Mesendoderm (in vitro differentiated cells): Measurements from ENCODE around the gene FAM162B.

ENCODE experiments used
- DNase-seq: peaks from one replicate; pipeline ENCODE4 v3.0.0; 2013
- H2AK5ac ChIP-seq: 2 replicates; pipeline ENCODE4 v1.6.1; 2013; ENCODE audit warnings: low read length, inconsistent platforms
- H2BK120ac ChIP-seq: 2 replicates; pipeline ENCODE4 v1.6.1; 2013; ENCODE audit warnings: low read depth, mild to moderate bottlenecking, low read length, moderate library complexity, mixed read lengths
- H2BK15ac ChIP-seq: replicated peaks from 2 replicates; pipeline ENCODE4 v1.6.1; 2013; ENCODE audit warnings: low read depth, mild to moderate bottlenecking, moderate library complexity
- H2BK5ac ChIP-seq: 2 replicates; pipeline ENCODE4 v1.6.1; 2013; ENCODE audit warnings: low read length, inconsistent platforms
- H3K18ac ChIP-seq: 2 replicates; pipeline ENCODE4 v1.6.1; 2013; ENCODE audit warnings: mild to moderate bottlenecking, low read length, mixed read lengths
- H3K23ac ChIP-seq: one replicate; pipeline ENCODE4 v1.6.1; 2013; ENCODE audit warnings: low read length
- H3K27ac ChIP-seq: 2 replicates; pipeline ENCODE4 v1.5.1; 2013; ENCODE audit warnings: low read depth, mild to moderate bottlenecking, inconsistent platforms, low read length, moderate library complexity
- H3K27me3 ChIP-seq: 2 replicates; pipeline ENCODE4 v1.6.1; 2013; ENCODE audit warnings: low read length, control low read depth, mild to moderate bottlenecking, inconsistent platforms; ENCODE audit not compliant: insufficient read depth, poor library complexity
- H3K36me3 ChIP-seq: 2 replicates; pipeline ENCODE4 v1.6.1; 2013; ENCODE audit warnings: low read length, inconsistent platforms; ENCODE audit not compliant: control insufficient read depth, insufficient read depth
- H3K4ac ChIP-seq: one replicate; pipeline ENCODE4 v1.6.1; 2013; ENCODE audit warnings: low read depth, mild to moderate bottlenecking, low read length, moderate library complexity
- H3K4me1 ChIP-seq: 2 replicates; pipeline ENCODE4 v1.6.1; 2013; ENCODE audit warnings: low read depth, low read length, inconsistent platforms; ENCODE audit not compliant: control insufficient read depth
- H3K4me2 ChIP-seq: 2 replicates; pipeline ENCODE4 v1.6.1; 2013; ENCODE audit warnings: low read length
- H3K4me3 ChIP-seq: 2 replicates; pipeline ENCODE4 v1.5.1; 2013; ENCODE audit warnings: mild to moderate bottlenecking, low read length
- H3K56ac ChIP-seq: one replicate; pipeline ENCODE4 v1.6.1; 2013; ENCODE audit warnings: low read length
- H3K79me1 ChIP-seq: 2 replicates; pipeline ENCODE4 v1.6.1; 2013; ENCODE audit warnings: low read length, inconsistent platforms
- H3K79me2 ChIP-seq: 2 replicates; pipeline ENCODE4 v1.6.1; 2013; ENCODE audit warnings: mild to moderate bottlenecking, low read length; ENCODE audit not compliant: control insufficient read depth, insufficient read depth
- H3K9ac ChIP-seq: 2 replicates; pipeline ENCODE4 v1.6.1; 2013; ENCODE audit warnings: low read length, inconsistent platforms
- H4K5ac ChIP-seq: one replicate; pipeline ENCODE4 v1.6.1; 2013; ENCODE audit warnings: low read length
- H4K8ac ChIP-seq: one replicate; pipeline ENCODE4 v1.6.1; 2013; ENCODE audit warnings: low read depth, mild to moderate bottlenecking, control low read depth, low read length, moderate library complexity
- WGBS: extraction: QIAGEN DNeasy Blood & Tissue Kit; methylation state at CpG from one replicate; pipeline ENCODE4 v1.1.7; 2013; ENCODE audit warnings: low lambda C conversion rate, missing lambda C conversion rate; ENCODE audit not compliant: insufficient coverage; ENCODE audit errors: extremely low coverage; 5-methylcytosine and 5-hydroxymethylcytosine counted together

FAM162B gene

GRCh38 chr6:116766506-116767176 is 1.1 kb upstream of the FAM162B start:
- Histone ChIP-seq H2BK5ac (no peak overlapping the region), H3K27me3 (peaks cover 2% of the 10 kb centered on the region)
- WGBS: no CpG with 5 or more reads among the region's 5 CpGs

GRCh38 chr6:116764629-116764960 is 924 bp downstream of the FAM162B start:
- DNase-seq: peak; percentile 40
- Histone ChIP-seq H3K27me3 (peaks cover 2% of the 10 kb centered on the region), H2AK5ac (no peak overlapping the region), H3K79me2 (no peaks in the 10 kb centered on the region), H2BK5ac (no peak overlapping the region), H3K4ac (no peak overlapping the region), H3K4me1 (no peaks in the 10 kb centered on the region), H2BK15ac (no peak overlapping the region), H3K56ac (peak overlapping the region; percentile 82), H3K4me3 (peak overlapping the region; percentile 45), H3K79me1 (no peaks in the 10 kb centered on the region), H2BK120ac (no peak overlapping the region), H4K5ac (no peak overlapping the region), H3K18ac (no peak overlapping the region), H3K9ac (peak overlapping the region; percentile 56), H3K4me2 (peak overlapping the region; percentile 93), H3K27ac (no peak overlapping the region), H3K36me3 (no peaks in the 10 kb centered on the region), H3K23ac (peak overlapping the region; percentile 30), H4K8ac (no peak overlapping the region)
- WGBS: no CpG with 5 or more reads among the region's 19 CpGs

More at GRCh38 chr6:116766506-116767176, 1.1 kb upstream of the FAM162B start:
- no peak overlapping the region for H2AK5ac ChIP-seq
- no peaks in the 10 kb centered on the region for H3K79me1 ChIP-seq
- H3K27ac ChIP-seq: no peak overlapping the region
- H4K8ac ChIP-seq: no peak overlapping the region
- H3K56ac ChIP-seq: no peak overlapping the region
- H3K4me2 ChIP-seq: no peak overlapping the region
- no peak overlapping the region for H2BK120ac ChIP-seq
- no peak overlapping the region for H3K4me3 ChIP-seq
- H3K9ac ChIP-seq: no peak overlapping the region
- H3K23ac ChIP-seq: no peak overlapping the region
- no peak overlapping the region for H2BK15ac ChIP-seq
- H3K4me1 ChIP-seq: no peaks in the 10 kb centered on the region
- no peak overlapping the region for H4K5ac ChIP-seq
- H3K4ac ChIP-seq: no peak overlapping the region
- no peak for DNase-seq
- H3K18ac ChIP-seq: no peak overlapping the region
- no peaks in the 10 kb centered on the region for H3K79me2 ChIP-seq
- H3K36me3 ChIP-seq: no peaks in the 10 kb centered on the region

GRCh38 chr6:116763906-116764628 is 1.5 kb downstream of the FAM162B start:
- Histone ChIP-seq H3K23ac (no peak overlapping the region), H3K4me3 (no peak overlapping the region), H3K27me3 (peaks cover 2% of the 10 kb centered on the region)

GRCh38 chr6:116763048-116763447 is 2.5 kb downstream of the FAM162B start:
- H3K4ac ChIP-seq: no peak overlapping the region
- H2BK5ac ChIP-seq: no peak overlapping the region
- no peaks in the 10 kb centered on the region for H3K79me2 ChIP-seq
- no peak overlapping the region for H2BK120ac ChIP-seq
- H3K4me3 ChIP-seq: no peak overlapping the region
- no peak overlapping the region for H3K18ac ChIP-seq
- no peak for DNase-seq
- H4K8ac ChIP-seq: no peak overlapping the region
- no peak overlapping the region for H3K23ac ChIP-seq
- H2BK15ac ChIP-seq: no peak overlapping the region
- H3K79me1 ChIP-seq: no peaks in the 10 kb centered on the region
- no peak overlapping the region for H3K9ac ChIP-seq
- no peaks in the 10 kb centered on the region for H3K36me3 ChIP-seq
- H3K27me3 ChIP-seq: peaks cover 2% of the 10 kb centered on the region
- no peak overlapping the region for H3K56ac ChIP-seq
- H2AK5ac ChIP-seq: no peak overlapping the region
- H4K5ac ChIP-seq: no peak overlapping the region
- H3K27ac ChIP-seq: no peak overlapping the region
- H3K4me1 ChIP-seq: no peaks in the 10 kb centered on the region
- H3K4me2 ChIP-seq: no peak overlapping the region

More at GRCh38 chr6:116763906-116764628, 1.5 kb downstream of the FAM162B start:
- no peak overlapping the region for H3K18ac ChIP-seq
- no peak overlapping the region for H3K4ac ChIP-seq
- no peak for DNase-seq
- H4K5ac ChIP-seq: no peak overlapping the region
- no peak overlapping the region for H3K9ac ChIP-seq
- H3K56ac ChIP-seq: no peak overlapping the region
- H3K36me3 ChIP-seq: no peaks in the 10 kb centered on the region
- no peak overlapping the region for H2AK5ac ChIP-seq
- no peak overlapping the region for H2BK5ac ChIP-seq
- H3K4me1 ChIP-seq: no peaks in the 10 kb centered on the region
- H4K8ac ChIP-seq: no peak overlapping the region
- H3K79me1 ChIP-seq: no peaks in the 10 kb centered on the region
- H3K79me2 ChIP-seq: no peaks in the 10 kb centered on the region
- peak overlapping the region; percentile 93 for H3K4me2 ChIP-seq
- WGBS: no CpG with 5 or more reads among the region's 11 CpGs
- no peak overlapping the region for H2BK120ac ChIP-seq
- no peak overlapping the region for H3K27ac ChIP-seq
- no peak overlapping the region for H2BK15ac ChIP-seq

- Histone ChIP-seq H3K79me2 (no peaks in the 10 kb centered on the region), H3K4ac (no peak overlapping the region), H3K23ac (no peak overlapping the region), H3K18ac (no peak overlapping the region), H3K27ac (no peak overlapping the region), H3K4me2 (no peak overlapping the region), H3K9ac (no peak overlapping the region), H3K79me1 (no peaks in the 10 kb centered on the region), H3K27me3 (peaks cover 2% of the 10 kb centered on the region), H4K5ac (no peak overlapping the region), H2BK15ac (no peak overlapping the region), H2BK120ac (no peak overlapping the region), H3K4me1 (no peaks in the 10 kb centered on the region), H2BK5ac (no peak overlapping the region), H4K8ac (no peak overlapping the region), H3K4me3 (no peak overlapping the region), H3K36me3 (no peaks in the 10 kb centered on the region), H2AK5ac (no peak overlapping the region), H3K56ac (no peak overlapping the region)
- no CpG with 5 or more reads among the region's 1 CpG for WGBS
- DNase-seq: no peak
Observed at GRCh38 chr6:116762235-116762634, 3.3 kb downstream of the FAM162B start.
